ENCODE measurements around the gene SLK. TPM values are rescaled to one million over a fixed set of nuclear protein-coding genes. Genes with fewer than 3 reads are reported as not detected.

SLK gene
- total and polyA plus RNA-seq, 2 of the 13 experiments (the other 11 are each of a cell fraction or from before 2014, with no cell fraction given) = 3.4 to 22.8 TPM

DNA sequence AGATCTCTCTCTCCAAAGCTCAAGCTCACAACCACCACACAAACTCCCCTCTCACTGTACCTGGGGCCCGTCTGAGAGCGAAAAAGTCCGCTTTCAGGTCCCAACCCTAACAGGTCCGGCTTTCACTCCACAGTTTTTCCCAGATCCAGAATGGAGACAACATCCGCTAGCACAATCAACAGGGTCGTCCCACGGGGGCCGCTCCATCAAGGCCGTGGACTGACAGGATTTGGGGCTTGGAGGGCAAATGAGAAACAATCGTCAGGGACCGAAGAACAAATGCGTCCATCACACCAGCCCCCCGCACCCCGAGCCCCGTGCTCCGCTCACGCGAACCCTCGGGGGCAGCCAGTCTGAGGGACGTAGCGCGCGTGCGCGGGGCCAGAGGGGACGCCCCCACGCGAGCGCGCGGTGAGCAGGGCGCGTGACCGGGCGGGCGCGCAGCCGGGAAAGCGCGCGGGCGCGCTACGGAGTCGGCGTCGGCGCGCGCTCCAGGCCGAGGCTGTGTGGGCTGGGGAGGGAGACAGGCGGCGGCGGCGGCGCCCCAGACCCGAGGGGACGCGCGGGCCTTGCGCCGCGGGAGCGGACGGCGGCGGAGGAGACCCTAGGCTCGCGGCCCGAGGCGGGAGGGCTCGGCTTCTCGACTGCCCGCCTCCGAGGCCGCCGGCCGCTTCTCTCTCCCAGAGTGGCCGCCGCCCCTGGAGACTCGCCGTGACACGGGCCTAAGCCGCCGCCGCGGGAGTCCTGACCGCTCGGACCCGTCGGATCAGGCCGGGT lies at the start of gene SLK (continued):
- no peak for TF ChIP-seq ZBTB8A (CRISPR knock-in tag; IDR thresholded peaks at IDR 0.05; ENCODE audit: borderline replicate concordance, low read depth)
- TF ChIP-seq MTA1 (CRISPR knock-in tag; IDR thresholded peaks at IDR 0.05; ENCODE audit: borderline replicate concordance) = peak; percentile 48; the same call in 1 of the 2 replicates
- peak; percentile 77; the same call in 1 of the 2 replicates for TF ChIP-seq ZNF160 (CRISPR knock-in tag; IDR thresholded peaks at IDR 0.05)
- peak; percentile 35; the same call in 1 of the 2 replicates for TF ChIP-seq KLF12 (CRISPR knock-in tag; IDR thresholded peaks at IDR 0.05; ENCODE audit: borderline replicate concordance)
- TF ChIP-seq BCL6 (CRISPR knock-in tag; IDR thresholded peaks at IDR 0.05) = peak; percentile 30; the same call in 1 of the 2 replicates
- no peak for TF ChIP-seq ZNF878 (CRISPR knock-in tag; IDR thresholded peaks at IDR 0.05)
- TF ChIP-seq, protein P1, sequence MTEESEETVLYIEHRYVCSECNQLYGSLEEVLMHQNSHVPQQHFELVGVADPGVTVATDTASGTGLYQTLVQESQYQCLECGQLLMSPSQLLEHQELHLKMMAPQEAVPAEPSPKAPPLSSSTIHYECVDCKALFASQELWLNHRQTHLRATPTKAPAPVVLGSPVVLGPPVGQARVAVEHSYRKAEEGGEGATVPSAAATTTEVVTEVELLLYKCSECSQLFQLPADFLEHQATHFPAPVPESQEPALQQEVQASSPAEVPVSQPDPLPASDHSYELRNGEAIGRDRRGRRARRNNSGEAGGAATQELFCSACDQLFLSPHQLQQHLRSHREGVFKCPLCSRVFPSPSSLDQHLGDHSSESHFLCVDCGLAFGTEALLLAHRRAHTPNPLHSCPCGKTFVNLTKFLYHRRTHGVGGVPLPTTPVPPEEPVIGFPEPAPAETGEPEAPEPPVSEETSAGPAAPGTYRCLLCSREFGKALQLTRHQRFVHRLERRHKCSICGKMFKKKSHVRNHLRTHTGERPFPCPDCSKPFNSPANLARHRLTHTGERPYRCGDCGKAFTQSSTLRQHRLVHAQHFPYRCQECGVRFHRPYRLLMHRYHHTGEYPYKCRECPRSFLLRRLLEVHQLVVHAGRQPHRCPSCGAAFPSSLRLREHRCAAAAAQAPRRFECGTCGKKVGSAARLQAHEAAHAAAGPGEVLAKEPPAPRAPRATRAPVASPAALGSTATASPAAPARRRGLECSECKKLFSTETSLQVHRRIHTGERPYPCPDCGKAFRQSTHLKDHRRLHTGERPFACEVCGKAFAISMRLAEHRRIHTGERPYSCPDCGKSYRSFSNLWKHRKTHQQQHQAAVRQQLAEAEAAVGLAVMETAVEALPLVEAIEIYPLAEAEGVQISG (CRISPR knock-in tag; IDR thresholded peaks at IDR 0.05) = peak; percentile 64
- TF ChIP-seq MEF2D (CRISPR knock-in tag; IDR thresholded peaks at IDR 0.05) = peak; percentile 60; the same call in 1 of the 2 replicates
- no peak for TF ChIP-seq HOXA5 (CRISPR knock-in tag; IDR thresholded peaks at IDR 0.05)
- peak; percentile 65 for TF ChIP-seq PHF8 (CRISPR knock-in tag; IDR thresholded peaks at IDR 0.05)
- TF ChIP-seq ZNF501 (CRISPR knock-in tag; IDR thresholded peaks at IDR 0.05) = peak; percentile 69; the same call in 1 of the 2 replicates
- TF ChIP-seq, protein P2, sequence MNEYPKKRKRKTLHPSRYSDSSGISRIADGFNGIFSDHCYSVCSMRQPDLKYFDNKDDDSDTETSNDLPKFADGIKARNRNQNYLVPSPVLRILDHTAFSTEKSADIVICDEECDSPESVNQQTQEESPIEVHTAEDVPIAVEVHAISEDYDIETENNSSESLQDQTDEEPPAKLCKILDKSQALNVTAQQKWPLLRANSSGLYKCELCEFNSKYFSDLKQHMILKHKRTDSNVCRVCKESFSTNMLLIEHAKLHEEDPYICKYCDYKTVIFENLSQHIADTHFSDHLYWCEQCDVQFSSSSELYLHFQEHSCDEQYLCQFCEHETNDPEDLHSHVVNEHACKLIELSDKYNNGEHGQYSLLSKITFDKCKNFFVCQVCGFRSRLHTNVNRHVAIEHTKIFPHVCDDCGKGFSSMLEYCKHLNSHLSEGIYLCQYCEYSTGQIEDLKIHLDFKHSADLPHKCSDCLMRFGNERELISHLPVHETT (CRISPR knock-in tag; conservative IDR thresholded peaks at IDR 0.05) = 0 out of 2 replicates have a peak, but pooled peaks have one; percentile 16
- peak; percentile 49; the same call in 1 of the 2 replicates for TF ChIP-seq KAT7 (CRISPR knock-in tag; IDR thresholded peaks at IDR 0.05; ENCODE audit: borderline replicate concordance)
- TF ChIP-seq ZMAT3 (CRISPR knock-in tag; conservative IDR thresholded peaks at IDR 0.05) = 0 out of 2 replicates have a peak, but pooled peaks have one; percentile 41
- TF ChIP-seq ETV5 (CRISPR knock-in tag; IDR thresholded peaks at IDR 0.05; ENCODE audit: borderline replicate concordance) = peak; percentile 27; the same call in 1 of the 2 replicates
- 0 out of 2 replicates have a peak, but pooled peaks have one; percentile 53 for TF ChIP-seq GZF1 (CRISPR knock-in tag; IDR thresholded peaks at IDR 0.05)
- peak; percentile 23; the same call in 1 of the 2 replicates for TF ChIP-seq THAP11 (CRISPR knock-in tag; IDR thresholded peaks at IDR 0.05)
- TF ChIP-seq, protein P3, sequence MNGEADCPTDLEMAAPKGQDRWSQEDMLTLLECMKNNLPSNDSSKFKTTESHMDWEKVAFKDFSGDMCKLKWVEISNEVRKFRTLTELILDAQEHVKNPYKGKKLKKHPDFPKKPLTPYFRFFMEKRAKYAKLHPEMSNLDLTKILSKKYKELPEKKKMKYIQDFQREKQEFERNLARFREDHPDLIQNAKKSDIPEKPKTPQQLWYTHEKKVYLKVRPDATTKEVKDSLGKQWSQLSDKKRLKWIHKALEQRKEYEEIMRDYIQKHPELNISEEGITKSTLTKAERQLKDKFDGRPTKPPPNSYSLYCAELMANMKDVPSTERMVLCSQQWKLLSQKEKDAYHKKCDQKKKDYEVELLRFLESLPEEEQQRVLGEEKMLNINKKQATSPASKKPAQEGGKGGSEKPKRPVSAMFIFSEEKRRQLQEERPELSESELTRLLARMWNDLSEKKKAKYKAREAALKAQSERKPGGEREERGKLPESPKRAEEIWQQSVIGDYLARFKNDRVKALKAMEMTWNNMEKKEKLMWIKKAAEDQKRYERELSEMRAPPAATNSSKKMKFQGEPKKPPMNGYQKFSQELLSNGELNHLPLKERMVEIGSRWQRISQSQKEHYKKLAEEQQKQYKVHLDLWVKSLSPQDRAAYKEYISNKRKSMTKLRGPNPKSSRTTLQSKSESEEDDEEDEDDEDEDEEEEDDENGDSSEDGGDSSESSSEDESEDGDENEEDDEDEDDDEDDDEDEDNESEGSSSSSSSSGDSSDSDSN (CRISPR knock-in tag; IDR thresholded peaks at IDR 0.05) = peak; percentile 92; the same call in 1 of the 2 replicates
- peak; percentile 52; the same call in 1 of the 2 replicates for TF ChIP-seq KDM2A (CRISPR knock-in tag; IDR thresholded peaks at IDR 0.05; ENCODE audit: borderline replicate concordance, low read depth)
- TF ChIP-seq ZNF343 (CRISPR knock-in tag; IDR thresholded peaks at IDR 0.05) = no peak
- TF ChIP-seq IKZF1 (IDR thresholded peaks at IDR 0.05) = no peak
- TF ChIP-seq ZBTB20 (CRISPR knock-in tag; IDR thresholded peaks at IDR 0.05; ENCODE audit: borderline replicate concordance, low read depth) = peak; percentile 57; the same call in 1 of the 2 replicates
- TF ChIP-seq NFATC3 (CRISPR knock-in tag; IDR thresholded peaks at IDR 0.05) = 0 out of 2 replicates have a peak, but pooled peaks have one; percentile 35
- peak; percentile 76; the same call in 1 of the 2 replicates for TF ChIP-seq ZNF788 (CRISPR knock-in tag; IDR thresholded peaks at IDR 0.05; ENCODE audit: borderline replicate concordance)

Measured in HepG2 (cell line).